Liver (tissue), 9 donors: ENCODE results near the gene AFAP1. TPM values are rescaled to one million over a fixed set of nuclear protein-coding genes. Genes with fewer than 3 reads are reported as not detected.

Source experiments
- DNase-seq: peaks from one replicate; pipeline ENCODE4 v3.0.0-alpha.2; 2017; ENCODE audit warnings: low spot score
- H3K27ac ChIP-seq, 2 donors: one replicate each; pipeline ENCODE4 v1.7.0; 2013; ENCODE audit warnings: inconsistent platforms in 2 of 2, low read length in 2 of 2, control low read depth in 1 of 2, low read depth in 1 of 2, mild to moderate bottlenecking in 1 of 2
- H3K27me3 ChIP-seq, 4 donors: one replicate each; pipeline versions ENCODE4 v1.6.1 to v1.7.0; 2013; ENCODE audit warnings: low read length in 3 of 4, inconsistent platforms in 1 of 4, mild to moderate bottlenecking in 1 of 4, moderate library complexity in 1 of 4; ENCODE audit not compliant: control insufficient read depth in 4 of 4, insufficient read depth in 4 of 4
- H3K36me3 ChIP-seq, 4 donors: one replicate each; pipeline versions ENCODE4 v1.6.1 to v1.7.0; 2013; ENCODE audit warnings: low read length in 3 of 4, mild to moderate bottlenecking in 3 of 4, low read depth in 1 of 4, moderate library complexity in 1 of 4; ENCODE audit not compliant: control insufficient read depth in 4 of 4, insufficient read depth in 3 of 4
- H3K4me1 ChIP-seq, 4 donors: one replicate each; pipeline versions ENCODE4 v1.6.1 to v1.7.0; 2013; ENCODE audit warnings: low read length in 3 of 4, mild to moderate bottlenecking in 3 of 4, moderate library complexity in 1 of 4; ENCODE audit not compliant: control insufficient read depth in 4 of 4, insufficient read depth in 4 of 4
- H3K4me3 ChIP-seq, 3 donors: one replicate each; pipeline versions ENCODE4 v1.6.1 to v1.7.0; 2013; ENCODE audit warnings: low read length in 3 of 3, control low read depth in 1 of 3, low read depth in 1 of 3, mild to moderate bottlenecking in 1 of 3
- H3K9ac ChIP-seq, 2 donors: one replicate each; pipeline ENCODE4 v1.7.0; 2013; ENCODE audit warnings: low read length in 2 of 2, mild to moderate bottlenecking in 2 of 2, moderate library complexity in 2 of 2, control low read depth in 1 of 2, low read depth in 1 of 2
- H3K9me3 ChIP-seq, 4 donors: one replicate each; pipeline versions ENCODE4 v1.6.1 to v1.7.0; 2013; ENCODE audit warnings: low read length in 3 of 4; ENCODE audit not compliant: control insufficient read depth in 4 of 4
- ATF3 ChIP-seq: IDR thresholded peaks from 2 replicates; pipeline ENCODE4 v1.6.1; 2016; ENCODE audit warnings: antibody characterized with exemption
- CTCF ChIP-seq: fragments of 150-350 bp; IDR thresholded peaks from 2 replicates; pipeline ENCODE4 v1.5.1; 2017; ENCODE audit warnings: improper control_type of control experiment, low read depth, low read length; ENCODE audit not compliant: missing input control
- FOXA1 ChIP-seq: IDR thresholded peaks from 2 replicates; pipeline ENCODE4 v1.6.1; 2016; ENCODE audit warnings: antibody characterized with exemption
- GABPA ChIP-seq, 2 donors: IDR thresholded peaks in 1 of 2; conservative IDR thresholded peaks in 1 of 2; 2 replicates each; pipeline ENCODE4 v1.6.1; 2016; ENCODE audit warnings: antibody characterized with exemption in 2 of 2, mild to moderate bottlenecking in 1 of 2, moderate library complexity in 1 of 2
- MAX ChIP-seq: IDR thresholded peaks from 2 replicates; pipeline ENCODE4 v1.6.1; 2016; ENCODE audit warnings: antibody characterized with exemption
- NR2F2 ChIP-seq: IDR thresholded peaks from 2 replicates; pipeline ENCODE4 v1.6.1; 2016; ENCODE audit warnings: antibody characterized with exemption
- RAD21 ChIP-seq, 2 donors: IDR thresholded peaks; 2 replicates each; pipeline ENCODE4 v1.6.1; 2016; ENCODE audit warnings: antibody characterized with exemption in 2 of 2, mild to moderate bottlenecking in 2 of 2
- REST ChIP-seq: IDR thresholded peaks from 2 replicates; pipeline ENCODE4 v1.6.1; 2016; ENCODE audit warnings: antibody characterized with exemption, mild to moderate bottlenecking
- RXRA ChIP-seq, 2 donors: IDR thresholded peaks; 2 replicates each; pipeline ENCODE4 v1.6.1; 2017 to 2018; ENCODE audit warnings: antibody characterized with exemption in 2 of 2, mild to moderate bottlenecking in 1 of 2
- YY1 ChIP-seq: IDR thresholded peaks from 2 replicates; pipeline ENCODE4 v1.6.1; 2016; ENCODE audit warnings: antibody characterized with exemption, mild to moderate bottlenecking
- ZBTB33 ChIP-seq: IDR thresholded peaks from 2 replicates; pipeline ENCODE4 v1.6.1; 2016; ENCODE audit warnings: antibody characterized with exemption
- WGBS: extraction: QIAGEN DNeasy Blood & Tissue Kit; methylation state at CpG from one replicate; pipeline ENCODE4 v1.1.7; 2013; 5-methylcytosine and 5-hydroxymethylcytosine counted together
- polyA plus RNA-seq, 2 donors: library from polyadenylated mRNA; stranded (reverse) in 1 of 2; unstranded in 1 of 2; fragments of 200-250 nt in 1 of 2; fragments of >200 nt in 1 of 2; fragmentation: Nextera tagmentation in 1 of 2; extraction: Ambion mirVana in 1 of 2; gene quantifications; one replicate each; pipeline versions ENCODE4 v1.2.1 to v1.2.3, GENCODE V29; 2013 to 2015
- total RNA-seq, 2 donors: library from RNA; depleted of rRNA; stranded (reverse); fragments of >200 nt; gene quantifications; one replicate each; pipeline ENCODE4 v1.2.3, GENCODE V29; 2014
- donor health status: healthy.
- donor health status: healthy.
- donor health status: healthy.
- donor health status: healthy.
- donor health status: healthy.

Gene AFAP1
- total and polyA plus RNA-seq, 4 donors = 0.40 to 3.2 (median 1.6) TPM

GRCh38 chr4:7808181-7808580 is 131.5 kb downstream of the AFAP1 start (continued):
- no peak for TF ChIP-seq RAD21 (IDR thresholded peaks at IDR 0.05)
- no peak for TF ChIP-seq RXRA (IDR thresholded peaks at IDR 0.05)
- no peak for TF ChIP-seq REST
- no peak for TF ChIP-seq FOXA1

GRCh38 chr4:7807351-7807921 is 132.2 kb downstream of the AFAP1 start:
- TF ChIP-seq NR2F2 (peak; percentile 29), GABPA (IDR thresholded peaks at IDR 0.05 in 1 of 2, conservative IDR thresholded peaks at IDR 0.05 in 1 of 2) (no peak), RXRA (IDR thresholded peaks at IDR 0.05) (no peak), ATF3 (no peak), YY1 (no peak), MAX (no peak), CTCF (no peak), ZBTB33 (no peak)

More at GRCh38 chr4:7807351-7807921, 132.2 kb downstream of the AFAP1 start:
- Histone ChIP-seq H3K27ac (peak overlapping the region in 1 of 2 donors; percentile 22), H3K36me3 (no peaks in the 10 kb centered on the region), H3K9me3 (no peaks in the 10 kb centered on the region), H3K4me3 (no peak overlapping the region), H3K9ac (no peak overlapping the region), H3K27me3 (no peaks in the 10 kb centered on the region), H3K4me1 (peaks cover 0 to 11% (median 4%) of the 10 kb centered on the region in 4 donors)
- DNase-seq = no peak
- WGBS = 78% methylated on average over 12 of the region's 12 CpGs
